ENCODE results near the gene AGER.

The AGER gene

GRCh38 chr6:32181148-32181702, 2.8 kb downstream of the AGER start:
- no peak overlapping the region for H3K4me3 ChIP-seq (ENCODE audit: low read depth, low read length)
- H3K27ac ChIP-seq: no peak overlapping the region
- H3K36me3 ChIP-seq (ENCODE audit: control insufficient read depth, insufficient read depth, low read length): no peaks in the 10 kb centered on the region
- no peak for TF ChIP-seq CTCF (IDR thresholded peaks at IDR 0.05)
- H3K79me2 ChIP-seq: peaks cover 3% of the 10 kb centered on the region
- no peak overlapping the region for H3K4me2 ChIP-seq (ENCODE audit: low read length)
- no peak overlapping the region for H3K9ac ChIP-seq
- no peaks in the 10 kb centered on the region for H3K27me3 ChIP-seq (ENCODE audit: control insufficient read depth, insufficient read depth, low read length)
- peaks cover 9% of the 10 kb centered on the region for H3K4me1 ChIP-seq
- H3K9me3 ChIP-seq (ENCODE audit: control insufficient read depth, low read length): no peaks in the 10 kb centered on the region
- H2AFZ ChIP-seq: no peak overlapping the region

GRCh38 chr6:32179766-32180405, 4.2 kb downstream of the AGER start:
- Histone ChIP-seq H3K36me3 (ENCODE audit: control insufficient read depth, insufficient read depth, low read length) (no peaks in the 10 kb centered on the region), H3K9ac (no peak overlapping the region), H3K4me3 (ENCODE audit: low read depth, low read length) (no peak overlapping the region)

GRCh38 chr6:32178547-32179440, 5.3 kb downstream of the AGER start:
- H3K27me3 ChIP-seq (ENCODE audit: control insufficient read depth, insufficient read depth, low read length): no peaks in the 10 kb centered on the region
- H3K4me2 ChIP-seq (ENCODE audit: low read length): peak overlapping the region; percentile 91
- peaks cover 9% of the 10 kb centered on the region for H3K79me2 ChIP-seq
- H3K36me3 ChIP-seq (ENCODE audit: control insufficient read depth, insufficient read depth, low read length): no peaks in the 10 kb centered on the region
- peak overlapping the region; percentile 89 for H2AFZ ChIP-seq
- peak overlapping the region; percentile 98 for H3K27ac ChIP-seq
- no peak for TF ChIP-seq CTCF (IDR thresholded peaks at IDR 0.05)
- H3K4me1 ChIP-seq: peaks cover 9% of the 10 kb centered on the region
- H3K4me3 ChIP-seq (ENCODE audit: low read depth, low read length): peak overlapping the region; percentile 89
- H3K9me3 ChIP-seq (ENCODE audit: control insufficient read depth, low read length): no peaks in the 10 kb centered on the region
- H3K9ac ChIP-seq: peak overlapping the region; percentile 47

More at GRCh38 chr6:32179766-32180405, 4.2 kb downstream of the AGER start:
- Histone ChIP-seq H3K9me3 (ENCODE audit: control insufficient read depth, low read length) (no peaks in the 10 kb centered on the region), H3K4me2 (ENCODE audit: low read length) (no peak overlapping the region), H3K79me2 (peaks cover 9% of the 10 kb centered on the region), H3K4me1 (peaks cover 9% of the 10 kb centered on the region), H3K27me3 (ENCODE audit: control insufficient read depth, insufficient read depth, low read length) (no peaks in the 10 kb centered on the region), H3K27ac (no peak overlapping the region), H2AFZ (no peak overlapping the region)
- no peak for TF ChIP-seq CTCF (IDR thresholded peaks at IDR 0.05)

- no peaks in the 10 kb centered on the region for H3K27me3 ChIP-seq (ENCODE audit: control insufficient read depth, insufficient read depth, low read length)
- peak within 1 kb of the TSS; percentile 89 for H3K4me3 ChIP-seq (ENCODE audit: low read depth, low read length)
- H3K4me2 ChIP-seq (ENCODE audit: low read length): peak within 1 kb of the TSS; percentile 91
- H3K4me1 ChIP-seq: peaks cover 9% of the 10 kb centered on the region
- no peak for TF ChIP-seq CTCF (IDR thresholded peaks at IDR 0.05)
- peaks cover 9% of the 10 kb centered on the region for H3K79me2 ChIP-seq
- peak within 1 kb of the TSS; percentile 89 for H2AFZ ChIP-seq
- H3K36me3 ChIP-seq (ENCODE audit: control insufficient read depth, insufficient read depth, low read length): no peaks in the 10 kb centered on the region
- H3K9me3 ChIP-seq (ENCODE audit: control insufficient read depth, low read length): no peaks in the 10 kb centered on the region
- H3K27ac ChIP-seq: peak within 1 kb of the TSS; percentile 98
- H3K9ac ChIP-seq: peak within 1 kb of the TSS; percentile 47
Measured at GRCh38 chr6:32177788-32178546, 6.1 kb downstream of the AGER start, which contains the start of gene RNF5. RNF5 (plus strand) TSS chr6:32178405; CDS start chr6:32178512, 107 bp downstream.

Measured in parathyroid adenoma (tissue), 2 donors.